ACC112 (cell line): ENCODE data around the gene SHISA7.

Experiments used
- H2AFZ ChIP-seq: fragments of 200-600 bp; sonication (generic); one replicate; pipeline ENCODE4 v1.6.0; 2017; ENCODE audit warnings: antibody characterized with exemption, low read length; ENCODE audit not compliant: unreplicated experiment
- H3K27ac ChIP-seq: fragments of 200-600 bp; sonication (generic); 2 replicates; pipeline ENCODE4 v1.5.1; 2014; ENCODE audit warnings: low read depth, mild to moderate bottlenecking, antibody characterized with exemption, low read length, moderate library complexity
- H3K27me3 ChIP-seq: fragments of 200-600 bp; sonication (generic); 2 replicates; pipeline ENCODE4 v1.6.1; 2014; ENCODE audit warnings: mild to moderate bottlenecking, antibody characterized with exemption, low read length, moderate library complexity, mixed read lengths; ENCODE audit not compliant: insufficient read depth
- H3K36me3 ChIP-seq: fragments of 200-600 bp; sonication (generic); 2 replicates; pipeline ENCODE4 v1.6.1; 2016; ENCODE audit warnings: mild to moderate bottlenecking, antibody characterized with exemption, low read length, moderate library complexity, mixed read lengths; ENCODE audit not compliant: insufficient read depth
- H3K4me1 ChIP-seq: fragments of 200-600 bp; sonication (generic); one replicate; pipeline ENCODE4 v1.6.1; 2016; ENCODE audit warnings: low read length, mixed read lengths; ENCODE audit not compliant: insufficient read depth, unreplicated experiment, control insufficient read depth
- H3K4me3 ChIP-seq: fragments of 200-600 bp; sonication (generic); 2 replicates; pipeline ENCODE4 v1.5.1; 2014; ENCODE audit warnings: mild to moderate bottlenecking, low read depth, low read length
- H3K79me2 ChIP-seq: fragments of 200-600 bp; sonication (generic); one replicate; pipeline ENCODE4 v1.6.0; 2016; ENCODE audit warnings: low read length; ENCODE audit not compliant: control insufficient read depth, unreplicated experiment, insufficient read depth

SHISA7 gene

DNA sequence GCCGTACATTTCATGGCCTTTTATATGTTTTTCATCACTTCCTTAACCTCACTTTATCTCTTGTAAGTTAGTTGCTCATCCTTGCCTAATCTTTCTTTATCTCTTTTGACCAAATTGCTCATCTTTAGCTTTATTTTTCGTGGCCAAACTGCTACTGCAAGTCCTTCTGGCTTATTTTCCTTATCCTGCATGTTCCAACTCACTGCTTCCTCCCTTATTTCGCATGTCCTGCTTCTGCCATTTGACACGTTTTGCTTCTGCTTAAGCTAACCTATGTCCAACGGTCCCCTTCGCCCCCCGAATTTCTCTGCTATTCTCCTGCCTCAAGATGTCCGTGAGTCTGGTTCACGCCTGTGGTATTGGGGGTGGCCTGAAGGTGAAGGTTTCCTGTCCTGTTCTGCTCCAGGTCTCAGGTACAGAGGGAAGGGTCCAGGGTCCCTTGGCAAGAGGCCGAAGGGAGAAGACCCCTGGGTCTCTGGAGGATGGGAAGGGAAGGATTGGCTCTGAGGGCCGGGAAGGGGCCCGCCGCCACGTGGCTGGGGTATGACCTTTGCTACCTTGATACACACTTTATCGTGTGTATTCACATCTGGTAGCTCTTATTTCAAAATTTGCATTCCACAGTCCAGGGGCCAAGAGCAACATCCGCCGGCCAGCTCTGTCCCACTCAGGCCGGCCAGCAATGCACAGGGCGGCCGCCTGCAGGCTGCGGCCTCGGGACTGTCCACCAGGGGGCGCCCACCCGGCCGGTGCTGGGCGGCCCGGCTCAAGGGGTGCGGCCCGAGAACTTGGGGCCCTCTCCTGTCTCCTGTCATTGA lies 24.3 kb upstream of the SHISA7 start:
- Histone ChIP-seq H3K4me1 (peaks cover 10% of the 10 kb centered on the region), H3K79me2 (no peaks in the 10 kb centered on the region), H3K4me3 (no peak overlapping the region), H2AFZ (peak overlapping the region; percentile 78), H3K27ac (no peak overlapping the region), H3K36me3 (no peaks in the 10 kb centered on the region), H3K27me3 (no peaks in the 10 kb centered on the region)

DNA sequence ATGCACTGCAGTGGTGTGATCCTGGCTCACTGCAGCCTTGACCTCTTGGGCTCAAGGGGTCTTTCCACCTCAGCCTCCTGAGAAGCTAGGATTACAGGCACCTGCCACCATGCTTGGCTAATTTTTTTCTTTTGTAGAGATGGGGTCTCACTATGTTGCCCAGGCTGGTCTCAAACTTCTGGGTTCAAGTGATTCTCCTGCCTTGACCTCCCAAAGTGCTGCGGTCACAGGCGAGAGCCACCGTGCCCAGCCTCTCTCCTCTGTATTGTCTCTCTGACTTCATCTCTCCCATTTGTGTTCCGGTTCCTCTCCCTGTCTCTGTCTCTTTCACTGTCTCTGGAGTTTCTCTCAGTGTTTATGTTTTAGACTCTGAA lies 23.1 kb upstream of the SHISA7 start:
- H3K27ac ChIP-seq: no peak overlapping the region

DNA sequence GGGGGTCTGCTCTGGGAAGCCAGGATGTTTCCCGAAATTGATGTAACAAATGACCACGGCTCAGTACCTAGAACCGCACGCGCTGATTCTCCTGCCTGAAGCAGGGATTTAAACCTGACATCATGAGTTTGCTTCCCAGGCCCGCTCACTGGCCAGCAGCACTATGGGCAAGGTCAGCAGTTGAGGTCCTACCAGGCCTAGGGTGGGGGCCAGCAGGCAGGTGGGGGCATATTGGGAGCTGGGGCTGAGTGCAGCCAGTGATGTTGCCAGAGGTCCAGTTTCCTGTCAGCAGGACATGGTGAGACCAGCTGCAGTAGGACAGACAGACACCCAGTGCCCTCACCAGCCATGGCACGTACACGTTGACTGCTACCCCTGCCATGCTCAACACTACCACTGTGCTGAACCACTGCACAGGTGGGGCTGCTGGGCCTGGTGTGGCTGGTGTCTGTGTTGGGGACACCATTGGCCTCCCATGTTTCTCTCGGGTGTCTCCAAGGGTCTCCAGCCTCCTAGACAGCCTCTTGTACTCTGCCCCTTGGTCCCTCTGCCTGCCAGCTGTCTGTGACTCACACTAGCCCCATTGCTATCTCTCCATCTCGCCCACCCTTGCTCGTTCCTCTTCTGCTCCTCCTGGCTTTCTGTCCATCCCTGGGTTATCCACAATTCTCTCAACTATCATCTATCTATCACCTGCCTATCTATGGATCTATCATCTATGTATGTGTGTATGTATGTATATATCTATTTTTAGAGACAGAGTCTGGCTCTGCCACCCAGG lies 22.6 kb upstream of the SHISA7 start:
- no peaks in the 10 kb centered on the region for H3K79me2 ChIP-seq
- H3K4me1 ChIP-seq: peaks cover 10% of the 10 kb centered on the region
- no peak overlapping the region for H3K27ac ChIP-seq
- no peaks in the 10 kb centered on the region for H3K36me3 ChIP-seq
- no peak overlapping the region for H3K4me3 ChIP-seq
- no peaks in the 10 kb centered on the region for H3K27me3 ChIP-seq
- H2AFZ ChIP-seq: no peak overlapping the region

More for the DNA sequence above, 23.1 kb upstream of the SHISA7 start:
- Histone ChIP-seq H2AFZ (no peak overlapping the region), H3K4me1 (peaks cover 10% of the 10 kb centered on the region), H3K4me3 (no peak overlapping the region), H3K79me2 (no peaks in the 10 kb centered on the region), H3K27me3 (no peaks in the 10 kb centered on the region), H3K36me3 (no peaks in the 10 kb centered on the region)

DNA sequence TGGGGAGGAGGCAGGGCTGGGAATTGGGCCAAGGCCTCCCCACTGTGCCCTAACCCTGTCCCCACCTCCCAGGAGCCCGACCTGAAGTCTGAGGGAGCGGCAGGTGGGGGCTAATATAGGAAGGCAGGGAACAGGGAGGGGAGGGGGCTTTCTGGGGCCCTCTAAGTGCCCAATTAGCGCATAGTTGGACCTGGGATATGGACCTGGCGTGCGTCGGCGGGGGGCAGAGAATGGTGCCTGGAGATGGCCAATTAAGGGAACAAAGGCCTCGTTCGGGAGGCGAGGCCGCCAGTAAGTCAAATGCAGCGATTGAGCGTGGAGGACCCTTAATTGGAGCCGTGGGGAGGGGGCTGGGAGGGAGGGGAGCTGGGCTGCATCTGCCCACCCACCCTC lies 21.6 kb upstream of the SHISA7 start, which contains the start of gene C19orf85:
Gene C19orf85, minus strand, starts transcription at position 90 of the 393 bp plus-strand sequence. CDS start 197 bp downstream, outside the sequence.
- Histone ChIP-seq H3K36me3 (no peaks in the 10 kb centered on the region), H2AFZ (no peak within 1 kb of the TSS), H3K4me1 (peaks cover 13% of the 10 kb centered on the region), H3K27ac (no peak within 1 kb of the TSS), H3K4me3 (no peak within 1 kb of the TSS), H3K79me2 (no peaks in the 10 kb centered on the region), H3K27me3 (no peaks in the 10 kb centered on the region)

DNA sequence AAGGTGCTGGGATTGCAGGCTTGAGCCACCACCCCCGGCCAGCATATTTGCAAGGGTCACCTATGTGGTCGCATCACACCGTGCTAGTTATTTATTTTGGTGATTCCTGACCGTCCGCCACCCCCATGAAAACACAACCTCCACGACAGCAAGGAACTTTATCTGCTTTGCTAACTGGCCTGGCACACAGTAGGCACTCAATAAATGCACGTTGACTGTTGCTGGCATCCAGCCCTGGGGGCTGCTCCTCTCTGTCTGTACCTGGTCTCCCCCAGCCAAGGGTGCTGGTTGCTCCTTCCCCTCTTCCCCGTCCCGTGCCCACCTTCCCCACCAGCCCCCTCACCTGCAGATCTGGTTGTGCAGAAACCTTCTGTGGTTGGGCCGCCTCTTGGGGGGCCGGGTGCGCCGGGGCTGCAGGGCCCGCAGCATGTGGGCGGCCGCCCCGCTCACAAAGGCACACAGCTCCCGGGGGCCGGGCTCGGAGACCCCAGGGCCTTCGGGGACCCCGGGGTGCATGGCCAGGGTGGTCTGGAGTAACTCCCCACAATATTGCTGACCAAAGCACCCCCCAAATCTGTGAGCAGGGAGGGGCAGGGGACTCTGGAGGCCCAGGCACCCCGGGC lies 21.1 kb upstream of the SHISA7 start:
- H3K27ac ChIP-seq: no peak overlapping the region
- no peak overlapping the region for H3K4me3 ChIP-seq
- no peaks in the 10 kb centered on the region for H3K27me3 ChIP-seq
- H3K36me3 ChIP-seq: no peaks in the 10 kb centered on the region
- H3K79me2 ChIP-seq: no peaks in the 10 kb centered on the region
- H3K4me1 ChIP-seq: peaks cover 16% of the 10 kb centered on the region
- no peak overlapping the region for H2AFZ ChIP-seq

DNA sequence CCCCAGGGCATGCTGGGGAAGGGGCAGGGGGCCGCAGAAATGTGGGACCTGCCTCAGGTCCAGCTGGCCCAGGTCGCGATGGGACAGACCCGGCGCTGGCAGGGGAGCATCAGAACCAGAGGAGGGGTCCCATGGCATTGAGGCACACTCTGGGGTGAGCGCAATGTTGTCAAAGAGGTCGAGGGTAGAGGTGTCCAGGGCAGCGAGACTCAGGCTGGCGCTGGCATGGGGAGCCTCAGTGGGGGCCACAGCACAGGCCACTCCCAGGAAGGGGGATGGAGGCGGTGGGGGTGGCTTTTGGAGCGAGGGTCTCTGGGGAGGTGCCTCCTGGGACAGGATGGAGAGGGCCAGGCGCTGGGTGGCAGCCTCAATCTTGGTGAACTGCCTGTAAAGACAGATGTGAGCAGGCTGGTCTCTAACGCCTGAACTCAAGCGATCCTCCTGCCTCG lies 20.5 kb upstream of the SHISA7 start:
- peaks cover 16% of the 10 kb centered on the region for H3K4me1 ChIP-seq
- H3K79me2 ChIP-seq: no peaks in the 10 kb centered on the region
- H3K27ac ChIP-seq: no peak overlapping the region
- no peaks in the 10 kb centered on the region for H3K27me3 ChIP-seq
- no peaks in the 10 kb centered on the region for H3K36me3 ChIP-seq
- no peak overlapping the region for H3K4me3 ChIP-seq
- H2AFZ ChIP-seq: no peak overlapping the region

DNA sequence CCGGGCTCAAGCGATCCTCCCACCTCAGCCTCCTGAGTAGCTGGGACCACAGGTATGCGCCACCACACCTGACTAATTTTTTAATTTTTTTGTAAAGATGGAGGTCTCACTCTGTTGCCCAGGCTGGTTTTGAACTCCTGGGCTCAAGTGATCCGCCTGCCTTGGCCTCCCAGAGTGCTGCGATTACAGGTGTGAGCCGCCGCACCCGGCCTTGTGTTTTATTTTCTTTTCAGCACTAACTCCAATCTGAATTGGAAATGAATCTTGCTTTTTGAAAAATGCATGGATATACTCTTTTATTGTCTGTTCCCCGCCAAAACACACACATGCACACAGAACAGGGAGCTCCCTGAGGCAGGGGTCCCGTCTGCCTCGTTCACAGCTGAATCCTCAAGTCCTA lies 19.6 kb upstream of the SHISA7 start:
- no peak overlapping the region for H3K27ac ChIP-seq
- H3K36me3 ChIP-seq: no peaks in the 10 kb centered on the region
- no peaks in the 10 kb centered on the region for H3K79me2 ChIP-seq
- peaks cover 12% of the 10 kb centered on the region for H3K4me1 ChIP-seq
- no peaks in the 10 kb centered on the region for H3K27me3 ChIP-seq
- no peak overlapping the region for H2AFZ ChIP-seq
- no peak overlapping the region for H3K4me3 ChIP-seq

DNA sequence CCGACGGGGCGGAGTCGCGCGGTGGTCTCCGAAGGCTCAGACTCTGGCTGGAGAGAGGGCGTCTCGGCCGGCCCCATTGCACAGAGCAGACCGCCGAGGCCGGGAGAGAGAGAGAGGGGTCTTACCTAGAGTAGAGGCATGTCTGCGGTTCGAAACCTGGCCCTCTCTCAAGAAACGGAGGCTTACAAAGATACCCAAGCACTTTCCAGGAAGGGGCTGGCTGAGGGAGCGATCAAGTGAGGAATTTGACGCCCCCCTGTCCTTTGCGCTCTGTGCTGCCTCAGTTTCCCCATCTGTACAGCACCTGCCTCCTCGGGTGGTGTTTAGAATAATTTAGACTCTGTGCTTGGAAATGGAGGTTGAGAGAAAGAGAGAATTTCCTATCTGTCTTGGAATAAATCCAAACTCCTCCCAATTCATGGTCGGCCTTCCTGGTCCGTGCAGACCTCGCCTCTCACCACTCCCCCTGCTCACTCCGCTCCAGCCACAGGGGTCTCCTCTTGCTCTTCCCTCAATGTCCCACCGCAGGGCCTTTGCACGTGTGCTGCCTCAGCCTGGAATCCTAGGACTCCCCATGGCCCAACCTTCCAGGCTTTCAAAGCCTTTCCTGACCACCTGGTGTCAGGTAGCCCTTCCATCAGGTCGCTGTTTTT lies 19.0 kb upstream of the SHISA7 start:
- H2AFZ ChIP-seq: no peak overlapping the region
- no peak overlapping the region for H3K27ac ChIP-seq

DNA sequence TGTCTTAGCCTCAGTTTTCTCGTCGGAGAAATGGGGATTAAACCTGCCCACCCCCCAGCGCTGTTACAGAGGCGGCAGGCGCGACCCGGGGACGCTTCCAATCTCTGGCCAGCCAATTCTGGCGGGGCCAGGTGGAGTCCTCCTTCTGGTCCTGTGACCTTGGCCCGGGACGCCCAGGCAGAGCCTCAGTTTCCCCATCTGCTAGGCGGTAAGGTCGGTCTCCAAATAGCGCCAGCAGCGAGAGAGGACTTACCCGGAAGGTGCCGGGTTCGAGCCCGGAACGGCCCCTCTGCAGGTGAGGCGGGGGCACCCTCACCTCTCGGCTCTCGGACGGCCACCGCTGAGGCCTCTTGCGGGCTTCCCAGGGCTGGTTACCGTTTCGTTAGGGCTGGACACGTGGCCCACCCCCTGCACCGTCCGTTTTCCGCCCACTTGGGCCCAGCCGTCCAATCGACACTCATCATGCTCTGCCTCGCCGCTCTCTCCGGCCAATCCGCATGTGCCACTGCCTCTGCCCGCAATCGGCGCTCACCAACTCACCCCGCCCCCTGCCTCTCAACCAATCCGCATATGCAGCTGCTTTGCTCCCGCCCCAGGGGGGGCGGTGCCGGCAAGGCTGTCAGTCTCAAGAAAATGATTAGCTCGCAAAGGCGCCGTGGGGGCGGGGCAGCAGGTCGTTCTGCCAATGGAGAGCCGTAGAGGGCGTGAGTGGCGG lies 18.3 kb upstream of the SHISA7 start, which contains the start of gene ISOC2:
Gene ISOC2, minus strand, starts transcription at position 384 of the 715 bp plus-strand sequence. CDS start 5,156 bp downstream, outside the sequence.
- peak within 1 kb of the TSS; percentile 93 for H3K4me3 ChIP-seq
- no peaks in the 10 kb centered on the region for H3K36me3 ChIP-seq
- no peaks in the 10 kb centered on the region for H3K79me2 ChIP-seq
- H3K4me1 ChIP-seq: peaks cover 7% of the 10 kb centered on the region
- H3K27me3 ChIP-seq: no peaks in the 10 kb centered on the region
- peak within 1 kb of the TSS; percentile 72 for H3K27ac ChIP-seq
- H2AFZ ChIP-seq: no peak within 1 kb of the TSS

More for the DNA sequence above, 19.0 kb upstream of the SHISA7 start:
- no peaks in the 10 kb centered on the region for H3K36me3 ChIP-seq
- H3K27me3 ChIP-seq: no peaks in the 10 kb centered on the region
- H3K4me3 ChIP-seq: peak overlapping the region; percentile 76
- H3K4me1 ChIP-seq: peaks cover 7% of the 10 kb centered on the region
- H3K79me2 ChIP-seq: no peaks in the 10 kb centered on the region
